Body of pancreas (tissue), 4 donors: ENCODE results near the gene RAPGEF5. TPM values are rescaled to one million over a fixed set of nuclear protein-coding genes. Genes with fewer than 3 reads are reported as not detected.
A peak's percentile ranks its signal among the peaks of the same experiment; 100 is the strongest.

Experiments
- ATAC-seq: fragments of 150-250 bp; one replicate; pipeline ENCODE4 v1.9.1; 2016
- DNase-seq, 4 donors: peaks; one replicate each; pipeline ENCODE4 v3.0.0-alpha.2; 2019
- H3K27ac ChIP-seq, 4 donors: fragments of 200-600 bp; sonication (generic); 1 replicate in 3 of 4; 2 replicates in 1 of 4; pipeline versions ENCODE4 v1.5.1 to v1.6.1; 2016 to 2019; ENCODE audit warnings: mild to moderate bottlenecking in 1 of 4, mixed read lengths in 1 of 4, moderate library complexity in 1 of 4
- H3K27me3 ChIP-seq, 2 donors: fragments of 200-600 bp; sonication (generic); one replicate each; pipeline ENCODE4 v1.6.0; 2016; ENCODE audit warnings: mild to moderate bottlenecking in 1 of 2
- H3K36me3 ChIP-seq, 2 donors: fragments of 200-600 bp; sonication (generic); replicated peaks in 1 of 2; 2 replicates each; pipeline ENCODE4 v1.5.1; 2016; ENCODE audit warnings: low read depth in 2 of 2; ENCODE audit not compliant: insufficient read depth in 1 of 2
- H3K4me1 ChIP-seq: fragments of 200-600 bp; sonication (generic); one replicate; pipeline ENCODE4 v1.6.0; 2016
- H3K4me3 ChIP-seq, 2 donors: fragments of 200-600 bp; sonication (generic); 1 replicate in 1 of 2; 2 replicates in 1 of 2; pipeline ENCODE4 v1.5.1; 2016 to 2019
- H3K9me3 ChIP-seq, 3 donors: fragments of 200-600 bp; sonication (generic); 1 replicate in 2 of 3; 2 replicates in 1 of 3; pipeline ENCODE4 v1.5.1; 2016
- CTCF ChIP-seq, 7 experiments: fragments of 450-650 bp in 4 of 7; fragments of 200-600 bp in 3 of 7; sonication (generic) in 3 of 7; IDR thresholded peaks; one replicate each; pipeline ENCODE4 v1.5.1; 2016 to 2019; ENCODE audit warnings: antibody characterized with exemption in 7 of 7
- POLR2A ChIP-seq, 3 donors: fragments of 450-650 bp; IDR thresholded peaks; one replicate each; pipeline ENCODE4 v1.6.1; 2016; ENCODE audit warnings: antibody characterized with exemption in 3 of 3, mild to moderate bottlenecking in 2 of 3
- WGBS, 2 donors: methylation state at CpG; one replicate each; pipeline ENCODE4 v1.1.5; 2017; 5-methylcytosine and 5-hydroxymethylcytosine counted together
- intact Hi-C: fragments of 100-400 bp; cut with DNase I; formaldehyde crosslinking; loops from one replicate; pipeline ENCODE4 v1.15.1; 2023
- total RNA-seq, 2 donors: library from RNA; depleted of rRNA; stranded (reverse); fragments of >200 nt; gene quantifications; one replicate each; pipeline ENCODE4 v1.1.0, GENCODE V29; 2016

RAPGEF5 gene
- total RNA-seq, 2 donors from 2014 or later = 68.0 to 151 TPM

GRCh38 chr7:22270371-22270770 lies 86.6 kb downstream of the RAPGEF5 start:
- ATAC-seq (peak; percentile 33), DNase-seq (no peak)
- Histone ChIP-seq H3K4me1 (peaks cover 16% of the 10 kb centered on the region), H3K4me3 (no peak overlapping the region), H3K9me3 (no peaks in the 10 kb centered on the region), H3K36me3 (no peaks in the 10 kb centered on the region), H3K27me3 (no peaks in the 10 kb centered on the region), H3K27ac (peak overlapping the region in 1 of 4 donors; percentile 19)
- TF ChIP-seq POLR2A (IDR thresholded peaks at IDR 0.05) (no peak), CTCF (IDR thresholded peaks at IDR 0.05) (no peak)
- intact Hi-C loops = no loop called here

- Histone ChIP-seq H3K9me3 (no peaks in the 10 kb centered on the region), H3K4me3 (no peak overlapping the region), H3K36me3 (no peaks in the 10 kb centered on the region), H3K27ac (peak overlapping the region in 1 of 4 donors; percentile 19), H3K4me1 (peaks cover 16% of the 10 kb centered on the region), H3K27me3 (no peaks in the 10 kb centered on the region)
- peak in 1 of 7 experiments; percentile 17 for TF ChIP-seq CTCF (IDR thresholded peaks at IDR 0.05)
- TF ChIP-seq POLR2A (IDR thresholded peaks at IDR 0.05) = no peak
- WGBS, 2 donors = 50 to 64% methylated on average over 3 of the region's 3 CpGs
- ATAC-seq (peak; percentile 33), DNase-seq (peak; percentile 51 to 79 (median 62))
- intact Hi-C loops = no loop called here
Observed at GRCh38 chr7:22269963-22270362, 87.0 kb downstream of the RAPGEF5 start.

GRCh38 chr7:22268884-22269421 lies 88.0 kb downstream of the RAPGEF5 start:
- intact Hi-C loops = no loop called here
- ATAC-seq = no peak
- H3K4me3 ChIP-seq = no peak overlapping the region
- H3K36me3 ChIP-seq = no peaks in the 10 kb centered on the region
- H3K27ac ChIP-seq = peak overlapping the region in 1 of 4 donors; percentile 19
- WGBS, 2 donors = 89 to 91% methylated on average over 6 of the region's 6 CpGs
- no peaks in the 10 kb centered on the region for H3K27me3 ChIP-seq
- H3K4me1 ChIP-seq = peaks cover 16% of the 10 kb centered on the region
- TF ChIP-seq CTCF (IDR thresholded peaks at IDR 0.05) (no peak), POLR2A (IDR thresholded peaks at IDR 0.05) (no peak)
- H3K9me3 ChIP-seq = no peaks in the 10 kb centered on the region
- no peak for DNase-seq

GRCh38 chr7:22267930-22268615 lies 88.9 kb downstream of the RAPGEF5 start:
- no peaks in the 10 kb centered on the region for H3K9me3 ChIP-seq
- intact Hi-C loops = no loop called here
- no peak for DNase-seq
- no peak for ATAC-seq
- H3K4me3 ChIP-seq = no peak overlapping the region
- H3K27me3 ChIP-seq = no peaks in the 10 kb centered on the region
- 70 to 72% methylated on average over 4 of the region's 4 CpGs for WGBS, 2 donors
- no peak overlapping the region for H3K27ac ChIP-seq
- peaks cover 16% of the 10 kb centered on the region for H3K4me1 ChIP-seq
- TF ChIP-seq POLR2A (IDR thresholded peaks at IDR 0.05) = no peak
- TF ChIP-seq CTCF (IDR thresholded peaks at IDR 0.05) = no peak
- H3K36me3 ChIP-seq = no peaks in the 10 kb centered on the region

- no peak overlapping the region for H3K4me3 ChIP-seq
- no peaks in the 10 kb centered on the region for H3K27me3 ChIP-seq
- H3K9me3 ChIP-seq = no peaks in the 10 kb centered on the region
- H3K36me3 ChIP-seq = no peaks in the 10 kb centered on the region
- no peaks in the 10 kb centered on the region for H3K4me1 ChIP-seq
- intact Hi-C loops = no loop called here
- DNase-seq = no peak
- no peak overlapping the region for H3K27ac ChIP-seq
- TF ChIP-seq POLR2A (IDR thresholded peaks at IDR 0.05) (no peak), CTCF (IDR thresholded peaks at IDR 0.05) (no peak)
- no peak for ATAC-seq
- 85 to 90% methylated on average over 4 of the region's 4 CpGs for WGBS, 2 donors
Observed at GRCh38 chr7:22262538-22262937, 94.4 kb downstream of the RAPGEF5 start.
